A549 (cell line): Measurements from ENCODE around the gene ACP4. TPM values are rescaled to one million over a fixed set of nuclear protein-coding genes. Genes with fewer than 3 reads are reported as not detected.

Source experiments
- CEBPB ChIP-seq, 2 experiments: fragments of >200 bp in 1 of 2; sonication (Bioruptor Twin) in 1 of 2; formaldehyde crosslinking in 1 of 2; IDR thresholded peaks; 2 replicates each; pipeline ENCODE4 v1.6.1; 2012 to 2016
- CHD2 ChIP-seq: fragments of 150-350 bp; IDR thresholded peaks from 2 replicates; pipeline ENCODE4 v1.6.1; 2014; ENCODE audit warnings: low read length; ENCODE audit not compliant: partially characterized antibody
- CHD4 ChIP-seq: fragments of 200-600 bp; sonication (generic); IDR thresholded peaks from 2 replicates; pipeline ENCODE4 v1.6.1; 2016; ENCODE audit warnings: antibody characterized with exemption, mild to moderate bottlenecking, borderline replicate concordance
- EHF ChIP-seq: fragments of 250-450 bp; sonication (Bioruptor Pico); IDR thresholded peaks from 2 replicates; pipeline ENCODE4 v1.5.0; 2020; ENCODE audit warnings: mild to moderate bottlenecking
- EHMT2 ChIP-seq: fragments of 200-600 bp; sonication (generic); IDR thresholded peaks from 2 replicates; pipeline ENCODE4 v1.6.1; 2016; ENCODE audit warnings: antibody characterized with exemption, low read depth, mild to moderate bottlenecking, moderate library complexity
- EP300 ChIP-seq, 2 experiments: fragments of >200 bp; sonication (Bioruptor Twin); formaldehyde crosslinking; IDR thresholded peaks; 2 replicates in 1 of 2; 3 replicates in 1 of 2; pipeline ENCODE4 v1.6.1; 2016 to 2017
- FOSB ChIP-seq: fragments of 250-450 bp; sonication (Bioruptor Pico); IDR thresholded peaks from 2 replicates; pipeline ENCODE4 v1.5.0; 2020; ENCODE audit warnings: mild to moderate bottlenecking, moderate library complexity
- GATA3 ChIP-seq: IDR thresholded peaks from 2 replicates; pipeline ENCODE4 v1.6.1; 2012; ENCODE audit warnings: borderline replicate concordance
- HDAC2 ChIP-seq: fragments of 200-600 bp; sonication (generic); IDR thresholded peaks from 2 replicates; pipeline ENCODE4 v1.6.1; 2016
- HOXB13 ChIP-seq: fragments of 250-450 bp; sonication (Bioruptor Pico); IDR thresholded peaks from 2 replicates; pipeline ENCODE4 v1.5.0; 2020; ENCODE audit warnings: low read depth, mild to moderate bottlenecking, moderate library complexity
- MAFK ChIP-seq: fragments of 450-650 bp; IDR thresholded peaks from 2 replicates; pipeline ENCODE4 v1.6.1; 2014; ENCODE audit not compliant: partially characterized antibody
- MAZ ChIP-seq: fragments of 150-350 bp; IDR thresholded peaks from 2 replicates; pipeline ENCODE4 v1.6.1; 2014; ENCODE audit warnings: antibody characterized with exemption, low read depth, low read length, borderline replicate concordance
- MYC ChIP-seq: IDR thresholded peaks from 2 replicates; pipeline ENCODE4 v1.6.1; 2012; ENCODE audit warnings: mild to moderate bottlenecking, inconsistent platforms, low read length, improper control_type of control experiment, borderline replicate concordance
- NPAS2 ChIP-seq: fragments of 250-450 bp; sonication (Bioruptor Pico); IDR thresholded peaks from 2 replicates; pipeline ENCODE4 v1.8.0; 2022; ENCODE audit warnings: mild to moderate bottlenecking, moderate library complexity, borderline replicate concordance
- PHF8 ChIP-seq: fragments of 200-600 bp; sonication (generic); IDR thresholded peaks from 2 replicates; pipeline ENCODE4 v1.6.1; 2016; ENCODE audit warnings: low read depth, mild to moderate bottlenecking, antibody characterized with exemption, moderate library complexity, borderline replicate concordance
- POLR2A ChIP-seq: IDR thresholded peaks from 2 replicates; pipeline ENCODE4 v1.6.1; 2012; ENCODE audit warnings: mild to moderate bottlenecking, low read length
- POLR2AphosphoS2 ChIP-seq: conservative IDR thresholded peaks from 2 replicates; pipeline ENCODE4 v1.6.1; 2012; ENCODE audit warnings: low read length, improper control_type of control experiment, inconsistent platforms
- RARB ChIP-seq: fragments of 250-450 bp; sonication (Bioruptor Pico); IDR thresholded peaks from 2 replicates; pipeline ENCODE4 v1.8.0; 2021; ENCODE audit warnings: mild to moderate bottlenecking, moderate library complexity
- RCOR1 ChIP-seq: fragments of 150-350 bp; IDR thresholded peaks from 2 replicates; pipeline ENCODE4 v1.6.1; 2014; ENCODE audit warnings: antibody characterized with exemption, low read length, low read depth
- RFX5 ChIP-seq: fragments of 450-650 bp; IDR thresholded peaks from 2 replicates; pipeline ENCODE4 v1.7.1; 2014; ENCODE audit warnings: antibody characterized with exemption, mild to moderate bottlenecking, moderate library complexity
- RNF2 ChIP-seq: fragments of 200-600 bp; sonication (generic); IDR thresholded peaks from 2 replicates; pipeline ENCODE4 v1.6.1; 2016; ENCODE audit warnings: low read depth, mild to moderate bottlenecking, antibody characterized with exemption, moderate library complexity, borderline replicate concordance
- SMC3 ChIP-seq: fragments of >200 bp; sonication (Bioruptor Twin); formaldehyde crosslinking; IDR thresholded peaks from 3 replicates; pipeline ENCODE4 v1.6.1; 2018; ENCODE audit warnings: inconsistent platforms
- TFCP2L1 ChIP-seq: fragments of 250-450 bp; sonication (Bioruptor Pico); IDR thresholded peaks from 2 replicates; pipeline ENCODE4 v1.5.0; 2021; ENCODE audit warnings: mild to moderate bottlenecking
- TP53 ChIP-seq: fragments of 250-450 bp; sonication (Bioruptor Pico); IDR thresholded peaks from 2 replicates; pipeline ENCODE4 v1.5.0; 2021; ENCODE audit warnings: mild to moderate bottlenecking, moderate library complexity
- ZC3H11A ChIP-seq: fragments of 450-650 bp; IDR thresholded peaks from 2 replicates; pipeline ENCODE4 v1.6.1; 2014; ENCODE audit warnings: antibody characterized with exemption, mild to moderate bottlenecking
- ZFP36 ChIP-seq: fragments of 450-650 bp; IDR thresholded peaks from 2 replicates; pipeline ENCODE4 v1.6.1; 2014; ENCODE audit warnings: borderline replicate concordance; ENCODE audit not compliant: partially characterized antibody
- polyA plus RNA-seq, 4 experiments: library from polyadenylated mRNA; depleted of rRNA in 3 of 4; stranded (reverse); fragments of >200 nt; fragmentation: RNase III in 1 of 4; extraction: RNeasy Plus Mini Kit Qiagen cat#74134 plus additional on column Dnase treatment in 1 of 4; gene quantifications; 2 replicates in 3 of 4; 3 replicates in 1 of 4; pipeline ENCODE4 v1.2.3, GENCODE V29; 2011 to 2017
- TF ChIP-seq, protein P1 (sequence below): fragments of 150-350 bp; IDR thresholded peaks from 2 replicates; pipeline ENCODE4 v1.6.1; 2014; ENCODE audit warnings: low read depth, mild to moderate bottlenecking, low read length
- TF ChIP-seq, protein P2 (sequence below): fragments of >200 bp; sonication (Bioruptor Twin); formaldehyde crosslinking; IDR thresholded peaks from 3 replicates; pipeline ENCODE4 v1.5.1; 2016
- TF ChIP-seq, protein P3 (sequence below): fragments of >200 bp; sonication (Bioruptor Twin); formaldehyde crosslinking; IDR thresholded peaks from 2 replicates; pipeline ENCODE4 v1.6.1; 2016
- TF ChIP-seq, protein P4 (sequence below): fragments of 450-650 bp; IDR thresholded peaks from 2 replicates; pipeline ENCODE4 v1.6.1; 2014; ENCODE audit warnings: antibody characterized with exemption
- TF ChIP-seq, protein P5 (sequence below): fragments of 250-450 bp; sonication (Bioruptor Pico); IDR thresholded peaks from 2 replicates; pipeline ENCODE4 v1.5.0; 2021; ENCODE audit warnings: mild to moderate bottlenecking, moderate library complexity, borderline replicate concordance
- TF ChIP-seq, protein P6 (sequence below): IDR thresholded peaks from 2 replicates; pipeline ENCODE4 v1.6.1; 2012; ENCODE audit warnings: low read depth, borderline replicate concordance
- TF ChIP-seq, protein P7 (sequence below): fragments of 250-450 bp; sonication (Bioruptor Pico); IDR thresholded peaks from 2 replicates; pipeline ENCODE4 v1.5.0; 2020; ENCODE audit warnings: low read depth, mild to moderate bottlenecking, moderate library complexity

ACP4 gene
- polyA plus RNA-seq, 2 of the 4 experiments (the other 2 are of a cell fraction) = not detected

DNA sequence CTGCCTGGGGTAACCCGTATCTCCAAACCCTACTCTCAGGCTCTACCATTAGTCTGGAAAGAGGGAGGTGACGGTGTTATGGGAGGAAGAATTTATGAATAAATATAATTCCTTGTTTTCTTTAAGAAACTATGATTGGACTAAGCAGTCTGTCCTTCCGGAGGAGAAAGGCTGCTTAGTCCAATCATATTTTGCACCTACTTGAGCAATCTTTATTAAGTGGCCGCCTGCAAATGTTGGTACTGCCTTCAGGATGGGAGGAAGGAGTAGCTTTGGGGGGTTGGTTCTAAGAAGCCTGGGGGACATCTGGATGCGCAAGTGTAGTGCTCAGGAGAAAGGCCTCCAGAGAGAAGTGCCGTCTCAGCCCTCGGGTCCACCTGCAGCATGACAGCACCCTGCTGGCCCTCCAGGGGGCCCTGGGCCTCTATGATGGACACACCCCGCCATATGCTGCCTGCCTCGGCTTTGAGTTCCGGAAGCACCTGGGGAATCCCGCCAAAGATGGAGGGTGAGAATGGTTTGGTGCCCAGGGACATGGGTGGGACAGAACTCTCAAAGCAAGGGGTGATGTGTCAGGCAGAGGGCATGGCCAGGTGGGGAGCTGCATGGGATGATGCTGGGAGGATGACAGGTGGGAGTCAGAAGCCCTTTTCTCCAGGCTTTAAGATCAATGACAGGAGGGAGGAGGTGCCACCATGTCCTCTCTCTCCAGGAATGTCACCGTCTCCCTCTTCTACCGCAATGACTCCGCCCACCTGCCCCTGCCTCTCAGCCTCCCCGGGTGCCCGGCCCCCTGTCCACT lies 4.1 kb downstream of the ACP4 start (continued):
- TF ChIP-seq HDAC2 = no peak
- no peak for TF ChIP-seq CEBPB (IDR thresholded peaks at IDR 0.05)
- TF ChIP-seq CHD4 = no peak
- TF ChIP-seq NPAS2 = no peak
- no peak for TF ChIP-seq MYC
- peak; percentile 42; the same call in 1 of the 2 replicates for TF ChIP-seq POLR2A
- TF ChIP-seq MAZ = 0 out of 2 replicates have a peak, but pooled peaks have one; percentile 41
- TF ChIP-seq EHMT2 = no peak
- TF ChIP-seq, protein P1, sequence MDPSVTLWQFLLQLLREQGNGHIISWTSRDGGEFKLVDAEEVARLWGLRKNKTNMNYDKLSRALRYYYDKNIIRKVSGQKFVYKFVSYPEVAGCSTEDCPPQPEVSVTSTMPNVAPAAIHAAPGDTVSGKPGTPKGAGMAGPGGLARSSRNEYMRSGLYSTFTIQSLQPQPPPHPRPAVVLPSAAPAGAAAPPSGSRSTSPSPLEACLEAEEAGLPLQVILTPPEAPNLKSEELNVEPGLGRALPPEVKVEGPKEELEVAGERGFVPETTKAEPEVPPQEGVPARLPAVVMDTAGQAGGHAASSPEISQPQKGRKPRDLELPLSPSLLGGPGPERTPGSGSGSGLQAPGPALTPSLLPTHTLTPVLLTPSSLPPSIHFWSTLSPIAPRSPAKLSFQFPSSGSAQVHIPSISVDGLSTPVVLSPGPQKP = no peak
- TF ChIP-seq SMC3 = no peak
- TF ChIP-seq TFCP2L1 (CRISPR knock-in tag) = peak; percentile 46; the same call in 1 of the 2 replicates
- TF ChIP-seq ZFP36 = no peak
- TF ChIP-seq HOXB13 (CRISPR knock-in tag) = no peak
- TF ChIP-seq FOSB (CRISPR knock-in tag) = no peak; the same call in 1 of the 2 replicates
- TF ChIP-seq TP53 (CRISPR knock-in tag) = peak; percentile 75; the same call in 1 of the 2 replicates
- no peak for TF ChIP-seq EP300 (IDR thresholded peaks at IDR 0.05)
- TF ChIP-seq ZC3H11A = no peak
- TF ChIP-seq CHD2 = no peak
- TF ChIP-seq, protein P2, sequence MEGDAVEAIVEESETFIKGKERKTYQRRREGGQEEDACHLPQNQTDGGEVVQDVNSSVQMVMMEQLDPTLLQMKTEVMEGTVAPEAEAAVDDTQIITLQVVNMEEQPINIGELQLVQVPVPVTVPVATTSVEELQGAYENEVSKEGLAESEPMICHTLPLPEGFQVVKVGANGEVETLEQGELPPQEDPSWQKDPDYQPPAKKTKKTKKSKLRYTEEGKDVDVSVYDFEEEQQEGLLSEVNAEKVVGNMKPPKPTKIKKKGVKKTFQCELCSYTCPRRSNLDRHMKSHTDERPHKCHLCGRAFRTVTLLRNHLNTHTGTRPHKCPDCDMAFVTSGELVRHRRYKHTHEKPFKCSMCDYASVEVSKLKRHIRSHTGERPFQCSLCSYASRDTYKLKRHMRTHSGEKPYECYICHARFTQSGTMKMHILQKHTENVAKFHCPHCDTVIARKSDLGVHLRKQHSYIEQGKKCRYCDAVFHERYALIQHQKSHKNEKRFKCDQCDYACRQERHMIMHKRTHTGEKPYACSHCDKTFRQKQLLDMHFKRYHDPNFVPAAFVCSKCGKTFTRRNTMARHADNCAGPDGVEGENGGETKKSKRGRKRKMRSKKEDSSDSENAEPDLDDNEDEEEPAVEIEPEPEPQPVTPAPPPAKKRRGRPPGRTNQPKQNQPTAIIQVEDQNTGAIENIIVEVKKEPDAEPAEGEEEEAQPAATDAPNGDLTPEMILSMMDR = no peak
- no peak for TF ChIP-seq RNF2
- no peak for TF ChIP-seq MAFK
- TF ChIP-seq EHF (CRISPR knock-in tag) = no peak
- no peak for TF ChIP-seq RFX5
- no peak for TF ChIP-seq GATA3
- TF ChIP-seq POLR2AphosphoS2 = peak; percentile 75
- TF ChIP-seq, protein P3, sequence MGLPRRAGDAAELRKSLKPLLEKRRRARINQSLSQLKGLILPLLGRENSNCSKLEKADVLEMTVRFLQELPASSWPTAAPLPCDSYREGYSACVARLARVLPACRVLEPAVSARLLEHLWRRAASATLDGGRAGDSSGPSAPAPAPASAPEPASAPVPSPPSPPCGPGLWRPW = no peak
- TF ChIP-seq, protein P4, sequence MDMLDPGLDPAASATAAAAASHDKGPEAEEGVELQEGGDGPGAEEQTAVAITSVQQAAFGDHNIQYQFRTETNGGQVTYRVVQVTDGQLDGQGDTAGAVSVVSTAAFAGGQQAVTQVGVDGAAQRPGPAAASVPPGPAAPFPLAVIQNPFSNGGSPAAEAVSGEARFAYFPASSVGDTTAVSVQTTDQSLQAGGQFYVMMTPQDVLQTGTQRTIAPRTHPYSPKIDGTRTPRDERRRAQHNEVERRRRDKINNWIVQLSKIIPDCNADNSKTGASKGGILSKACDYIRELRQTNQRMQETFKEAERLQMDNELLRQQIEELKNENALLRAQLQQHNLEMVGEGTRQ = no peak
- TF ChIP-seq, protein P5, sequence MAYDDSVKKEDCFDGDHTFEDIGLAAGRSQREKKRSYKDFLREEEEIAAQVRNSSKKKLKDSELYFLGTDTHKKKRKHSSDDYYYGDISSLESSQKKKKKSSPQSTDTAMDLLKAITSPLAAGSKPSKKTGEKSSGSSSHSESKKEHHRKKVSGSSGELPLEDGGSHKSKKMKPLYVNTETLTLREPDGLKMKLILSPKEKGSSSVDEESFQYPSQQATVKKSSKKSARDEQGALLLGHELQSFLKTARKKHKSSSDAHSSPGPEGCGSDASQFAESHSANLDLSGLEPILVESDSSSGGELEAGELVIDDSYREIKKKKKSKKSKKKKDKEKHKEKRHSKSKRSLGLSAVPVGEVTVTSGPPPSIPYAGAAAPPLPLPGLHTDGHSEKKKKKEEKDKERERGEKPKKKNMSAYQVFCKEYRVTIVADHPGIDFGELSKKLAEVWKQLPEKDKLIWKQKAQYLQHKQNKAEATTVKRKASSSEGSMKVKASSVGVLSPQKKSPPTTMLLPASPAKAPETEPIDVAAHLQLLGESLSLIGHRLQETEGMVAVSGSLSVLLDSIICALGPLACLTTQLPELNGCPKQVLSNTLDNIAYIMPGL (CRISPR knock-in tag) = no peak
- TF ChIP-seq, protein P6, sequence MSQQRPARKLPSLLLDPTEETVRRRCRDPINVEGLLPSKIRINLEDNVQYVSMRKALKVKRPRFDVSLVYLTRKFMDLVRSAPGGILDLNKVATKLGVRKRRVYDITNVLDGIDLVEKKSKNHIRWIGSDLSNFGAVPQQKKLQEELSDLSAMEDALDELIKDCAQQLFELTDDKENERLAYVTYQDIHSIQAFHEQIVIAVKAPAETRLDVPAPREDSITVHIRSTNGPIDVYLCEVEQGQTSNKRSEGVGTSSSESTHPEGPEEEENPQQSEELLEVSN = 0 out of 2 replicates have a peak, but pooled peaks have one; percentile 48
- TF ChIP-seq, protein P7, sequence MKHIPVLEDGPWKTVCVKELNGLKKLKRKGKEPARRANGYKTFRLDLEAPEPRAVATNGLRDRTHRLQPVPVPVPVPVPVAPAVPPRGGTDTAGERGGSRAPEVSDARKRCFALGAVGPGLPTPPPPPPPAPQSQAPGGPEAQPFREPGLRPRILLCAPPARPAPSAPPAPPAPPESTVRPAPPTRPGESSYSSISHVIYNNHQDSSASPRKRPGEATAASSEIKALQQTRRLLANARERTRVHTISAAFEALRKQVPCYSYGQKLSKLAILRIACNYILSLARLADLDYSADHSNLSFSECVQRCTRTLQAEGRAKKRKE (CRISPR knock-in tag) = no peak
- no peak for TF ChIP-seq PHF8
- TF ChIP-seq RCOR1 = no peak
- TF ChIP-seq RARB (CRISPR knock-in tag) = peak; percentile 66; the same call in 1 of the 2 replicates
